ENCODE data around the gene VPS33A. TPM values are rescaled to one million over a fixed set of nuclear protein-coding genes. Genes with fewer than 3 reads are reported as not detected.

Gene VPS33A
- total and polyA plus RNA-seq, 4 donors = 6.4 to 14.9 (median 10.0) TPM

GRCh38 chr12:122250047-122250446 lies 16.2 kb downstream of the VPS33A start (continued):
- no peak for TF ChIP-seq HNF4G (IDR thresholded peaks at IDR 0.05)
- TF ChIP-seq, protein P1, sequence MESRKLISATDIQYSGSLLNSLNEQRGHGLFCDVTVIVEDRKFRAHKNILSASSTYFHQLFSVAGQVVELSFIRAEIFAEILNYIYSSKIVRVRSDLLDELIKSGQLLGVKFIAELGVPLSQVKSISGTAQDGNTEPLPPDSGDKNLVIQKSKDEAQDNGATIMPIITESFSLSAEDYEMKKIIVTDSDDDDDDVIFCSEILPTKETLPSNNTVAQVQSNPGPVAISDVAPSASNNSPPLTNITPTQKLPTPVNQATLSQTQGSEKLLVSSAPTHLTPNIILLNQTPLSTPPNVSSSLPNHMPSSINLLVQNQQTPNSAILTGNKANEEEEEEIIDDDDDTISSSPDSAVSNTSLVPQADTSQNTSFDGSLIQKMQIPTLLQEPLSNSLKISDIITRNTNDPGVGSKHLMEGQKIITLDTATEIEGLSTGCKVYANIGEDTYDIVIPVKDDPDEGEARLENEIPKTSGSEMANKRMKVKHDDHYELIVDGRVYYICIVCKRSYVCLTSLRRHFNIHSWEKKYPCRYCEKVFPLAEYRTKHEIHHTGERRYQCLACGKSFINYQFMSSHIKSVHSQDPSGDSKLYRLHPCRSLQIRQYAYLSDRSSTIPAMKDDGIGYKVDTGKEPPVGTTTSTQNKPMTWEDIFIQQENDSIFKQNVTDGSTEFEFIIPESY (IDR thresholded peaks at IDR 0.05) = no peak

DNA sequence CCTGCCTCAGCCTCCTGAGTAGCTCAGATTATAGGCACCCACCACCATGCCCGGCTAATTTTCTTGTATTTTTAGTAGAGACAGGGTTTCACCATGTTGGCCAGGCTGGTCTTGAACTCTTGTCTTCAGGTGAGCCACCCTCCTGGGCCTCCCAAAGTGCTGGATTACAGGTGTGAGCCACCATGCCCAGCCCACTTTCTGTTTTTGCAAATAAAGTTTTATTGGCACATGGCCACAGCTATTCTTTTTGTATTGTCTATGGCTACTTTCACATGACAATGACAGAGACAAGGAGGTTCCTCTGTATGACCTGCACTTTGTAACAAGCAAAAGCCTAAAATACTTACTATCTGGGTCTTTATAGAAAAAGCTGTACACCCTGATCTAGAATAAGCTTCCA lies 20.7 kb downstream of the VPS33A start:
- Histone ChIP-seq H3K9ac (ENCODE audit: low read depth in 1 of 2, low read length in 2 of 2) (no peak overlapping the region), H3K4me3 (ENCODE audit: low read depth in 1 of 3, low read length in 3 of 3) (no peak overlapping the region), H3K4me1 (ENCODE audit: control insufficient read depth in 4 of 4, insufficient read depth in 4 of 4, low read length in 3 of 4) (no peaks in the 10 kb centered on the region), H3K27me3 (ENCODE audit: control insufficient read depth in 4 of 4, insufficient read depth in 4 of 4, low read length in 3 of 4) (no peaks in the 10 kb centered on the region), H3K36me3 (ENCODE audit: control insufficient read depth in 4 of 4, insufficient read depth in 3 of 4, low read depth in 1 of 4, low read length in 3 of 4) (peaks cover 1 to 20% (median 9%) of the 10 kb centered on the region in 4 donors), H3K27ac (ENCODE audit: low read depth in 1 of 2, low read length in 2 of 2) (no peak overlapping the region), H3K9me3 (ENCODE audit: control insufficient read depth in 4 of 4, low read length in 3 of 4) (no peaks in the 10 kb centered on the region)
- 94% methylated on average over 1 of the region's 1 CpG for WGBS
- DNase-seq (ENCODE audit: low spot score) = no peak
- TF ChIP-seq MAX (IDR thresholded peaks at IDR 0.05) = no peak
- TF ChIP-seq, protein P2, sequence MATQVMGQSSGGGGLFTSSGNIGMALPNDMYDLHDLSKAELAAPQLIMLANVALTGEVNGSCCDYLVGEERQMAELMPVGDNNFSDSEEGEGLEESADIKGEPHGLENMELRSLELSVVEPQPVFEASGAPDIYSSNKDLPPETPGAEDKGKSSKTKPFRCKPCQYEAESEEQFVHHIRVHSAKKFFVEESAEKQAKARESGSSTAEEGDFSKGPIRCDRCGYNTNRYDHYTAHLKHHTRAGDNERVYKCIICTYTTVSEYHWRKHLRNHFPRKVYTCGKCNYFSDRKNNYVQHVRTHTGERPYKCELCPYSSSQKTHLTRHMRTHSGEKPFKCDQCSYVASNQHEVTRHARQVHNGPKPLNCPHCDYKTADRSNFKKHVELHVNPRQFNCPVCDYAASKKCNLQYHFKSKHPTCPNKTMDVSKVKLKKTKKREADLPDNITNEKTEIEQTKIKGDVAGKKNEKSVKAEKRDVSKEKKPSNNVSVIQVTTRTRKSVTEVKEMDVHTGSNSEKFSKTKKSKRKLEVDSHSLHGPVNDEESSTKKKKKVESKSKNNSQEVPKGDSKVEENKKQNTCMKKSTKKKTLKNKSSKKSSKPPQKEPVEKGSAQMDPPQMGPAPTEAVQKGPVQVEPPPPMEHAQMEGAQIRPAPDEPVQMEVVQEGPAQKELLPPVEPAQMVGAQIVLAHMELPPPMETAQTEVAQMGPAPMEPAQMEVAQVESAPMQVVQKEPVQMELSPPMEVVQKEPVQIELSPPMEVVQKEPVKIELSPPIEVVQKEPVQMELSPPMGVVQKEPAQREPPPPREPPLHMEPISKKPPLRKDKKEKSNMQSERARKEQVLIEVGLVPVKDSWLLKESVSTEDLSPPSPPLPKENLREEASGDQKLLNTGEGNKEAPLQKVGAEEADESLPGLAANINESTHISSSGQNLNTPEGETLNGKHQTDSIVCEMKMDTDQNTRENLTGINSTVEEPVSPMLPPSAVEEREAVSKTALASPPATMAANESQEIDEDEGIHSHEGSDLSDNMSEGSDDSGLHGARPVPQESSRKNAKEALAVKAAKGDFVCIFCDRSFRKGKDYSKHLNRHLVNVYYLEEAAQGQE (IDR thresholded peaks at IDR 0.05) = no peak
- no peak for TF ChIP-seq EGR1 (IDR thresholded peaks at IDR 0.05; ENCODE audit: low read depth in 2 of 2)
- TF ChIP-seq, protein P1 (IDR thresholded peaks at IDR 0.05) = no peak
- TF ChIP-seq NR2F2 (IDR thresholded peaks at IDR 0.05) = no peak
- TF ChIP-seq RAD21 (IDR thresholded peaks at IDR 0.05) = no peak
- TF ChIP-seq FOXA2 (IDR thresholded peaks at IDR 0.05) = no peak
- TF ChIP-seq TAF1 (conservative IDR thresholded peaks at IDR 0.05) = no peak
- TF ChIP-seq RXRA (IDR thresholded peaks at IDR 0.05) = no peak
- TF ChIP-seq, protein P3, sequence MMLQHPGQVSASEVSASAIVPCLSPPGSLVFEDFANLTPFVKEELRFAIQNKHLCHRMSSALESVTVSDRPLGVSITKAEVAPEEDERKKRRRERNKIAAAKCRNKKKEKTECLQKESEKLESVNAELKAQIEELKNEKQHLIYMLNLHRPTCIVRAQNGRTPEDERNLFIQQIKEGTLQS (IDR thresholded peaks at IDR 0.05) = no peak
- no peak for TF ChIP-seq HNF4A (conservative IDR thresholded peaks at IDR 0.05)
- no peak for TF ChIP-seq SP1 (IDR thresholded peaks at IDR 0.05)
- no peak for TF ChIP-seq JUND (IDR thresholded peaks at IDR 0.05)
- TF ChIP-seq, protein P4, sequence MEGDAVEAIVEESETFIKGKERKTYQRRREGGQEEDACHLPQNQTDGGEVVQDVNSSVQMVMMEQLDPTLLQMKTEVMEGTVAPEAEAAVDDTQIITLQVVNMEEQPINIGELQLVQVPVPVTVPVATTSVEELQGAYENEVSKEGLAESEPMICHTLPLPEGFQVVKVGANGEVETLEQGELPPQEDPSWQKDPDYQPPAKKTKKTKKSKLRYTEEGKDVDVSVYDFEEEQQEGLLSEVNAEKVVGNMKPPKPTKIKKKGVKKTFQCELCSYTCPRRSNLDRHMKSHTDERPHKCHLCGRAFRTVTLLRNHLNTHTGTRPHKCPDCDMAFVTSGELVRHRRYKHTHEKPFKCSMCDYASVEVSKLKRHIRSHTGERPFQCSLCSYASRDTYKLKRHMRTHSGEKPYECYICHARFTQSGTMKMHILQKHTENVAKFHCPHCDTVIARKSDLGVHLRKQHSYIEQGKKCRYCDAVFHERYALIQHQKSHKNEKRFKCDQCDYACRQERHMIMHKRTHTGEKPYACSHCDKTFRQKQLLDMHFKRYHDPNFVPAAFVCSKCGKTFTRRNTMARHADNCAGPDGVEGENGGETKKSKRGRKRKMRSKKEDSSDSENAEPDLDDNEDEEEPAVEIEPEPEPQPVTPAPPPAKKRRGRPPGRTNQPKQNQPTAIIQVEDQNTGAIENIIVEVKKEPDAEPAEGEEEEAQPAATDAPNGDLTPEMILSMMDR (IDR thresholded peaks at IDR 0.05; ENCODE audit: low read depth, low read length, missing input control) = no peak
- TF ChIP-seq FOXA1 (IDR thresholded peaks at IDR 0.05) = no peak
- no peak for TF ChIP-seq GABPA (IDR thresholded peaks at IDR 0.05 in 1 of 2, conservative IDR thresholded peaks at IDR 0.05 in 1 of 2)
- no peak for TF ChIP-seq HNF4G (IDR thresholded peaks at IDR 0.05)
